Right atrium auricular region (tissue), 2 donors: ENCODE measurements around the gene ITGA8. TPM values are rescaled to one million over a fixed set of nuclear protein-coding genes. Genes with fewer than 3 reads are reported as not detected.

ENCODE experiments used
- DNase-seq: peaks from one replicate; pipeline ENCODE4 v3.0.0-alpha.2; 2019; ENCODE audit warnings: low spot score
- H3K27ac ChIP-seq, 2 donors: fragments of 200-600 bp; sonication (generic); 1 replicate in 1 of 2; 2 replicates in 1 of 2; pipeline ENCODE4 v1.5.1; 2016 to 2019
- H3K27me3 ChIP-seq, 2 donors: fragments of 200-600 bp; sonication (generic); one replicate each; pipeline versions ENCODE4 v1.5.1 to v1.6.0; 2017 to 2019
- H3K36me3 ChIP-seq: fragments of 200-600 bp; sonication (generic); one replicate; pipeline ENCODE4 v1.5.1; 2016
- H3K4me1 ChIP-seq, 2 donors: fragments of 200-600 bp; sonication (generic); one replicate each; pipeline versions ENCODE4 v1.5.1 to v1.6.0; 2017 to 2019
- H3K4me3 ChIP-seq, 2 donors: fragments of 200-600 bp; sonication (generic); 1 replicate in 1 of 2; 2 replicates in 1 of 2; pipeline ENCODE4 v1.5.1; 2017 to 2019; ENCODE audit warnings: mild to moderate bottlenecking in 1 of 2, moderate library complexity in 1 of 2
- H3K9me3 ChIP-seq, 2 donors: fragments of 200-600 bp; sonication (generic); one replicate each; pipeline ENCODE4 v1.5.1; 2019
- total RNA-seq, 2 donors: library from RNA; depleted of rRNA; stranded (reverse); fragments of >200 nt; gene quantifications; one replicate each; pipeline ENCODE4 v1.1.0, GENCODE V29; 2016
- TF ChIP-seq, protein P1 (sequence below), 2 donors: fragments of 200-600 bp; sonication (generic); IDR thresholded peaks; one replicate each; pipeline ENCODE4 v1.5.1; 2019; ENCODE audit warnings: antibody characterized with exemption in 2 of 2

ITGA8 gene
- total RNA-seq, 2 donors from 2014 or later = 4.9 to 6.4 TPM

DNA sequence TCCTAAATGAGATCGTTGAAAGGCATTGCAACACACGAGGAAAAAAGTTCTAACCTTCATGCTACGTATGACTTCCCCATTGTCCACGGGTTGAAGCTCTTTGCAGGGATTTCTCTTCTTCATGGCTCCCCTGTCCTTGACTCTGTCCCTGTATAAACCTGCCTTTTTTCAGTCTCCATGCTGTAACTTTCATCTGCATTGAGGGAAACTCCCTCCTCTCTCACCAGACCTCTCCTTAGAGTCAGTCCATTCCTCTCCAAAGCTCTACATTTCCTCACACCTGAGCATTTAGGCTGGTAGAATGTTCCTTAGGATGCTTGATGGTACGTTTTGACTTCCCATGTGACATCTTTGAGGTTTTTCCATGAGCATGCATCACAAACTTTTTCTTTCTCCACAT is 214.4 kb downstream of the ITGA8 start:
- Histone ChIP-seq H3K4me3 (no peak overlapping the region), H3K27ac (no peak overlapping the region), H3K36me3 (no peaks in the 10 kb centered on the region), H3K27me3 (no peaks in the 10 kb centered on the region), H3K9me3 (no peaks in the 10 kb centered on the region), H3K4me1 (no peaks in the 10 kb centered on the region)
- TF ChIP-seq, protein P1, sequence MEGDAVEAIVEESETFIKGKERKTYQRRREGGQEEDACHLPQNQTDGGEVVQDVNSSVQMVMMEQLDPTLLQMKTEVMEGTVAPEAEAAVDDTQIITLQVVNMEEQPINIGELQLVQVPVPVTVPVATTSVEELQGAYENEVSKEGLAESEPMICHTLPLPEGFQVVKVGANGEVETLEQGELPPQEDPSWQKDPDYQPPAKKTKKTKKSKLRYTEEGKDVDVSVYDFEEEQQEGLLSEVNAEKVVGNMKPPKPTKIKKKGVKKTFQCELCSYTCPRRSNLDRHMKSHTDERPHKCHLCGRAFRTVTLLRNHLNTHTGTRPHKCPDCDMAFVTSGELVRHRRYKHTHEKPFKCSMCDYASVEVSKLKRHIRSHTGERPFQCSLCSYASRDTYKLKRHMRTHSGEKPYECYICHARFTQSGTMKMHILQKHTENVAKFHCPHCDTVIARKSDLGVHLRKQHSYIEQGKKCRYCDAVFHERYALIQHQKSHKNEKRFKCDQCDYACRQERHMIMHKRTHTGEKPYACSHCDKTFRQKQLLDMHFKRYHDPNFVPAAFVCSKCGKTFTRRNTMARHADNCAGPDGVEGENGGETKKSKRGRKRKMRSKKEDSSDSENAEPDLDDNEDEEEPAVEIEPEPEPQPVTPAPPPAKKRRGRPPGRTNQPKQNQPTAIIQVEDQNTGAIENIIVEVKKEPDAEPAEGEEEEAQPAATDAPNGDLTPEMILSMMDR (IDR thresholded peaks at IDR 0.05) = no peak
- no peak for DNase-seq

DNA sequence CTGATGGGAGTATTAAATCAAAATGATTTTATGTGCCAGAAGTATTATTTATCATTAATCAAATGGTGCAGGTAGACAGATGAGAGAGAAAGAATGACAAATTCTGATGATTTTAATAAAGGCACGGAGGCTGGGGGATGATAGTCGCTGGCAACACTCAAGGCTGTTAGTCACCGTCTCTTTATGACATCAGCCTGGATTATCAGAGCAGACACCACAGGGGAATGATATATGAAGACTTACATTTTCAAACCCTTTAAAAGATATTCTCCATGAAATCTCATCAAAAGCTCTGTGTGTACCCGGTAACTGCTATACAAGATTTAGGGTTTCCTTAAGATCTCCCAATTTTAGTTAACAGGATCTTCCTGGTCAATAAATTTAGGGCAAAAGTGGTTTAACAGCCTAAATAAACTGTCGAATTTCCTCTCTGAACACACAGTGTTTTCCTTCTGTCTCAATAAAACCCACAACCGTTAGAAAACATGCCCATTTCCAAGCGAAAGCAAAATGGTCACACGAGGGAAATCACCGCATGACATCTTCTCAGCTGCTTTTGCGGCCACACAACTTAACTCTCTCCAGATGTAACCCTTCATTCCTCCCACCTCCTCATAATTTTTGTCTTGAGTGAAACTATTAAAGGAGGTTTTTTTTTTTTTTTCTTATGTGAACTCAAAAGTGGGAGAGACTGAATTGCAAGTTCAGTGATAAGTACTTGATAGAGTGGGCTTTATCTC is 215.5 kb downstream of the ITGA8 start:
- Histone ChIP-seq H3K27me3 (no peaks in the 10 kb centered on the region), H3K27ac (no peak overlapping the region), H3K36me3 (no peaks in the 10 kb centered on the region), H3K4me1 (no peaks in the 10 kb centered on the region), H3K9me3 (no peaks in the 10 kb centered on the region), H3K4me3 (no peak overlapping the region)
- TF ChIP-seq, protein P1 (IDR thresholded peaks at IDR 0.05) = no peak
- no peak for DNase-seq

DNA sequence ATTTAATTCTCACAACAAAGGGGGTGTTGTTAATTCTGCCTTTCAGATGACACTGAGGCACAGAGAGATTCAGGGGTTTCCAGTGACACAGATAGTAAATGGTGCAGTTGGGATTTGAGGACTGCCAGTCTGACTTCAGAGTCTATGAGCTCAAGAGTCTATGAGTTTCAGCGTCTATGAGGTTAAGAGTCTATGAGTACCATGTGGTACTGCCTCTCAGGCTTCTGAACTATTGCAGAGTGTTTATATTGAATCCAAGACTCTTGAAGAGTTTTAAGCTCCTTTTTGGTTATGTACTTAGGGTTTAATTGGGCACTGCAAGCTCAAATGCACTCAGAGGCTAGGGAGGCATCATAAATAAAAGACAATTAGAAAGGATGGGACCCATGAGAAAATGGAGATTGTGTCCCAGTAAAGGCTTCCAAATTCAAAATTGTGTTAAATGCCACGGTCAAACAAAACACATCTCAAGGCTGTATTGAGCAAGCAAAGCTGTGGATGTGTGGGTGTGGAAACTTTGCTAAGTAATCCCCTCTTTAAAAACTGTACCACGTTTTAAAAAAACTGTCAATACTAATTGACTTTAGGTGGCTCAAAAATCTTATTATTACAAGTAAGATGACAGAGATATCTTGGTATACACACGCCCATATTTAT is 224.7 kb downstream of the ITGA8 start:
- Histone ChIP-seq H3K27me3 (no peaks in the 10 kb centered on the region), H3K9me3 (no peaks in the 10 kb centered on the region), H3K27ac (no peak overlapping the region), H3K36me3 (no peaks in the 10 kb centered on the region), H3K4me1 (no peaks in the 10 kb centered on the region), H3K4me3 (no peak overlapping the region)
- TF ChIP-seq, protein P1 (IDR thresholded peaks at IDR 0.05) = no peak
- no peak for DNase-seq

DNA sequence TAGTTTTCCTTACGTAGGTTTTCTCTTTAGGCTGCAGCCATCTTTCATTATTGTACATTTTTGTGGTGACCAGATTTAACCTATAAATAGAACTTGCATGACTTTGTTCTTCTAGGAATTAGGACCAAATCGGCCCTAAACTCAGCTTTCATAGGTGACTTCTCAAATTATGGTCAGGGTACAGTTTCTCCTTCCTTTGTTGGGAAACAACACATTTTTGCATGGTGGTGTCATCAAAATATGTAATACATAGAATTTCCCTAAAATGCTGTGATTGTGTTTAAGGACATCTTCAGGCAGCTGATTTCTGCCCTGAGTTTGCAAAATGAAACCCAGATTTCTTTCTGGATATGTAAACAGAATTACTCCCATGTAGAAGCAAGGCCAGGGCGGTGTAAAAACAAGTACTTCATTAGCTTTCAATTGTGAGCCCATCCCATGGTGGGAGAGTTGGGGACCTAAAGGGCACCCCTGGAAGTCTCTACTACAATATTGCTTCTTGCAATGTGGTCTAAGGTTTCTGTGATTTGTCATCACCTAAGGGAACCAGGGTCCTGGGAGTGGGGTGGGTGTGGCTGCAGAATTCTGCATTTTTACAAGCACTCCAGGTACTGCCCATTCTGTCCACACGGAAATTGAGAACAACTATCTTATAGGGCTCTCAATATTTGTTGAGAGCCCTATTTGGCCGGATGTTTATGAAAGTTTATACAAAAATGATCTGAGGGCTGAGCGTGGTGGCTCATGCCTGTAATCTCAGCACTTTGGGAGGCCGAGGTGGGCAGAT is 227.7 kb downstream of the ITGA8 start:
- DNase-seq = no peak
- Histone ChIP-seq H3K4me3 (no peak overlapping the region), H3K4me1 (no peaks in the 10 kb centered on the region), H3K27ac (no peak overlapping the region), H3K27me3 (no peaks in the 10 kb centered on the region), H3K36me3 (no peaks in the 10 kb centered on the region), H3K9me3 (no peaks in the 10 kb centered on the region)
- TF ChIP-seq, protein P1 (IDR thresholded peaks at IDR 0.05) = no peak

DNA sequence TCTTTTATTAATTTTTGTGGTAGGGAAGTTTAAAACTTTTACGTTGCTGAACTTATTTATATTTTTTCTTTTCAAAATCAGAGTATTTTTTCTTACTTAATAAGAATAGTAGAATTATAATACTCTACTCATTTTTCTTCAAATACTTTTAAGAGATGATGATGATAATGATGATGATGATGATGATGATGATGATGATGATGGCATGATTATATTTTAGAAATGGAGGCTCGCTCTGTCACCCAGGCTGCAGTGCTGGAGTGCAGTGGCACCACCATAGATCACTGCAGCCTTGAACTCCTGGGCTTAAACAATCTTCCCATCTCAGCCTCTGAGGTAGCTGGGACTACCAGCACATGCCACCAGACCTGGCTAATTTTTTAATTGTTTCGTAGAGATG is 230.3 kb downstream of the ITGA8 start:
- TF ChIP-seq, protein P1 (IDR thresholded peaks at IDR 0.05) = no peak
- H3K4me1 ChIP-seq = no peaks in the 10 kb centered on the region
- H3K4me3 ChIP-seq = no peak overlapping the region

More for the DNA sequence above, 230.3 kb downstream of the ITGA8 start:
- Histone ChIP-seq H3K27me3 (no peaks in the 10 kb centered on the region), H3K27ac (no peak overlapping the region), H3K36me3 (no peaks in the 10 kb centered on the region), H3K9me3 (no peaks in the 10 kb centered on the region)
- no peak for DNase-seq
